Panc1 (cell line): ENCODE measurements around the gene CDK5R1.

Experiments used
- POLR2AphosphoS5 ChIP-seq: IDR thresholded peaks from 2 replicates; pipeline ENCODE4 v1.6.1; 2012; ENCODE audit warnings: mild to moderate bottlenecking, low read depth, low read length, moderate library complexity
- SIN3A ChIP-seq: IDR thresholded peaks from 2 replicates; pipeline ENCODE4 v1.6.1; 2012; ENCODE audit warnings: low read depth, mild to moderate bottlenecking, low read length, moderate library complexity, borderline replicate concordance; ENCODE audit not compliant: insufficient read depth
- TCF7L2 ChIP-seq: IDR thresholded peaks from 2 replicates; pipeline ENCODE4 v1.6.1; 2011; ENCODE audit warnings: mild to moderate bottlenecking, low read depth, low read length, inconsistent platforms
- TF ChIP-seq, protein P1 (sequence below): fragments of 450-650 bp; IDR thresholded peaks from 2 replicates; pipeline ENCODE4 v1.5.1; 2017; ENCODE audit warnings: mild to moderate bottlenecking
- TF ChIP-seq, protein P2 (sequence below), 2 experiments: IDR thresholded peaks; 2 replicates each; pipeline ENCODE4 v1.6.1; 2011 to 2012; ENCODE audit warnings: low read depth in 2 of 2, control low read depth in 1 of 2, low read length in 1 of 2, mild to moderate bottlenecking in 1 of 2, moderate library complexity in 1 of 2; ENCODE audit not compliant: insufficient read depth in 1 of 2

DNA sequence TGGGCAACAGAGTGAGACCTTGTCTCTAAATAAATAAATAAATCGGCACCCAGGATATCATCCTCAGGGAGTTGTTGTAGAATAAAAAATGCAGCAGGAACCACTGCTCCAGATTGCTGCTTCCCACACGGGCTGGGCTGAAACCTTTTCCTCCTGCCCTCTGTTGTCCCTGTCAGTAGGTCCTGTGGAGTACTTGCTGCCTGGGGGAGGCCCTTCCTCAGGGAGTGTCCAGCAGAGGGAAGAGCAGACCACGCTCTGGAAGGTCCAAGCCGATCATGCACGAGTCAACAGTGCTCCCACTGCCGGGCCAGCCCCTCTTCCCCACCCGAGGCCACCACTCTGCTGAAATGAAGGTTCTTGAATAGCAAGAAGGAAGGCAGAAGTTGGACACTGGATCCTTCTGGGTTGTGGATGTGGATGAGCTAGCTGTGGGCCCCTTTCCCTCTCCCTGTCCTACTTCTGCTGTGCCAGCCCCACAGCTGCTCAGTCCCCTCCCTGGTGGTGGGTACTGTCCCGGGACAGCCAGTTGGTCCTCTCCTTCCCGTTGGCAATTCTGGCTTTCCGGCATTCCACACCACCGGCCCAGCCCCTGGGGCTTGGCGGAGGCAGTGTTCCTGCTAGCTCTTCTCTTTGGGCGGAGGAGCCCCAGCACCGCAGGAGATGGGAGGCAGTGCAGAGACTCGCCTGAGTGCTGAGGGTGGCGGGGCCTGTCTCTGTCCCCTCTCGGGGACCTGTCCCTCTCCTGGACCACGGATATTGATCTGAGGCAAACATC, 10.8 kb downstream of the CDK5R1 start:
- TF ChIP-seq SIN3A, result no peak
- TF ChIP-seq, protein P1, sequence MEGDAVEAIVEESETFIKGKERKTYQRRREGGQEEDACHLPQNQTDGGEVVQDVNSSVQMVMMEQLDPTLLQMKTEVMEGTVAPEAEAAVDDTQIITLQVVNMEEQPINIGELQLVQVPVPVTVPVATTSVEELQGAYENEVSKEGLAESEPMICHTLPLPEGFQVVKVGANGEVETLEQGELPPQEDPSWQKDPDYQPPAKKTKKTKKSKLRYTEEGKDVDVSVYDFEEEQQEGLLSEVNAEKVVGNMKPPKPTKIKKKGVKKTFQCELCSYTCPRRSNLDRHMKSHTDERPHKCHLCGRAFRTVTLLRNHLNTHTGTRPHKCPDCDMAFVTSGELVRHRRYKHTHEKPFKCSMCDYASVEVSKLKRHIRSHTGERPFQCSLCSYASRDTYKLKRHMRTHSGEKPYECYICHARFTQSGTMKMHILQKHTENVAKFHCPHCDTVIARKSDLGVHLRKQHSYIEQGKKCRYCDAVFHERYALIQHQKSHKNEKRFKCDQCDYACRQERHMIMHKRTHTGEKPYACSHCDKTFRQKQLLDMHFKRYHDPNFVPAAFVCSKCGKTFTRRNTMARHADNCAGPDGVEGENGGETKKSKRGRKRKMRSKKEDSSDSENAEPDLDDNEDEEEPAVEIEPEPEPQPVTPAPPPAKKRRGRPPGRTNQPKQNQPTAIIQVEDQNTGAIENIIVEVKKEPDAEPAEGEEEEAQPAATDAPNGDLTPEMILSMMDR, result no peak
- no peak for TF ChIP-seq POLR2AphosphoS5
- TF ChIP-seq, protein P2, sequence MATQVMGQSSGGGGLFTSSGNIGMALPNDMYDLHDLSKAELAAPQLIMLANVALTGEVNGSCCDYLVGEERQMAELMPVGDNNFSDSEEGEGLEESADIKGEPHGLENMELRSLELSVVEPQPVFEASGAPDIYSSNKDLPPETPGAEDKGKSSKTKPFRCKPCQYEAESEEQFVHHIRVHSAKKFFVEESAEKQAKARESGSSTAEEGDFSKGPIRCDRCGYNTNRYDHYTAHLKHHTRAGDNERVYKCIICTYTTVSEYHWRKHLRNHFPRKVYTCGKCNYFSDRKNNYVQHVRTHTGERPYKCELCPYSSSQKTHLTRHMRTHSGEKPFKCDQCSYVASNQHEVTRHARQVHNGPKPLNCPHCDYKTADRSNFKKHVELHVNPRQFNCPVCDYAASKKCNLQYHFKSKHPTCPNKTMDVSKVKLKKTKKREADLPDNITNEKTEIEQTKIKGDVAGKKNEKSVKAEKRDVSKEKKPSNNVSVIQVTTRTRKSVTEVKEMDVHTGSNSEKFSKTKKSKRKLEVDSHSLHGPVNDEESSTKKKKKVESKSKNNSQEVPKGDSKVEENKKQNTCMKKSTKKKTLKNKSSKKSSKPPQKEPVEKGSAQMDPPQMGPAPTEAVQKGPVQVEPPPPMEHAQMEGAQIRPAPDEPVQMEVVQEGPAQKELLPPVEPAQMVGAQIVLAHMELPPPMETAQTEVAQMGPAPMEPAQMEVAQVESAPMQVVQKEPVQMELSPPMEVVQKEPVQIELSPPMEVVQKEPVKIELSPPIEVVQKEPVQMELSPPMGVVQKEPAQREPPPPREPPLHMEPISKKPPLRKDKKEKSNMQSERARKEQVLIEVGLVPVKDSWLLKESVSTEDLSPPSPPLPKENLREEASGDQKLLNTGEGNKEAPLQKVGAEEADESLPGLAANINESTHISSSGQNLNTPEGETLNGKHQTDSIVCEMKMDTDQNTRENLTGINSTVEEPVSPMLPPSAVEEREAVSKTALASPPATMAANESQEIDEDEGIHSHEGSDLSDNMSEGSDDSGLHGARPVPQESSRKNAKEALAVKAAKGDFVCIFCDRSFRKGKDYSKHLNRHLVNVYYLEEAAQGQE (IDR thresholded peaks at IDR 0.05; ENCODE audit: insufficient read depth in 1 of 2, low read depth in 2 of 2, low read length in 1 of 2), result no peak
- no peak for TF ChIP-seq TCF7L2
